Stimulated activated CD4-positive, alpha-beta T cell treated with anti-CD3 and anti-CD28 coated beads, TNF-alpha, amount 100 ng/mL, for 1 hour (primary cell): ENCODE data around the gene DHX57.
A peak's percentile ranks its signal among the peaks of the same experiment; 100 is the strongest.

Experiments used
- DNase-seq, 3 donors: peaks; one replicate each; pipeline ENCODE4 v3.0.0-alpha.2; 2020; ENCODE audit warnings: low read depth in 3 of 3, low spot score in 1 of 3

The DHX57 gene, protein sequence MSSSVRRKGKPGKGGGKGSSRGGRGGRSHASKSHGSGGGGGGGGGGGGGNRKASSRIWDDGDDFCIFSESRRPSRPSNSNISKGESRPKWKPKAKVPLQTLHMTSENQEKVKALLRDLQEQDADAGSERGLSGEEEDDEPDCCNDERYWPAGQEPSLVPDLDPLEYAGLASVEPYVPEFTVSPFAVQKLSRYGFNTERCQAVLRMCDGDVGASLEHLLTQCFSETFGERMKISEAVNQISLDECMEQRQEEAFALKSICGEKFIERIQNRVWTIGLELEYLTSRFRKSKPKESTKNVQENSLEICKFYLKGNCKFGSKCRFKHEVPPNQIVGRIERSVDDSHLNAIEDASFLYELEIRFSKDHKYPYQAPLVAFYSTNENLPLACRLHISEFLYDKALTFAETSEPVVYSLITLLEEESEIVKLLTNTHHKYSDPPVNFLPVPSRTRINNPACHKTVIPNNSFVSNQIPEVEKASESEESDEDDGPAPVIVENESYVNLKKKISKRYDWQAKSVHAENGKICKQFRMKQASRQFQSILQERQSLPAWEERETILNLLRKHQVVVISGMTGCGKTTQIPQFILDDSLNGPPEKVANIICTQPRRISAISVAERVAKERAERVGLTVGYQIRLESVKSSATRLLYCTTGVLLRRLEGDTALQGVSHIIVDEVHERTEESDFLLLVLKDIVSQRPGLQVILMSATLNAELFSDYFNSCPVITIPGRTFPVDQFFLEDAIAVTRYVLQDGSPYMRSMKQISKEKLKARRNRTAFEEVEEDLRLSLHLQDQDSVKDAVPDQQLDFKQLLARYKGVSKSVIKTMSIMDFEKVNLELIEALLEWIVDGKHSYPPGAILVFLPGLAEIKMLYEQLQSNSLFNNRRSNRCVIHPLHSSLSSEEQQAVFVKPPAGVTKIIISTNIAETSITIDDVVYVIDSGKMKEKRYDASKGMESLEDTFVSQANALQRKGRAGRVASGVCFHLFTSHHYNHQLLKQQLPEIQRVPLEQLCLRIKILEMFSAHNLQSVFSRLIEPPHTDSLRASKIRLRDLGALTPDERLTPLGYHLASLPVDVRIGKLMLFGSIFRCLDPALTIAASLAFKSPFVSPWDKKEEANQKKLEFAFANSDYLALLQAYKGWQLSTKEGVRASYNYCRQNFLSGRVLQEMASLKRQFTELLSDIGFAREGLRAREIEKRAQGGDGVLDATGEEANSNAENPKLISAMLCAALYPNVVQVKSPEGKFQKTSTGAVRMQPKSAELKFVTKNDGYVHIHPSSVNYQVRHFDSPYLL (N-terminal part only)

DNA sequence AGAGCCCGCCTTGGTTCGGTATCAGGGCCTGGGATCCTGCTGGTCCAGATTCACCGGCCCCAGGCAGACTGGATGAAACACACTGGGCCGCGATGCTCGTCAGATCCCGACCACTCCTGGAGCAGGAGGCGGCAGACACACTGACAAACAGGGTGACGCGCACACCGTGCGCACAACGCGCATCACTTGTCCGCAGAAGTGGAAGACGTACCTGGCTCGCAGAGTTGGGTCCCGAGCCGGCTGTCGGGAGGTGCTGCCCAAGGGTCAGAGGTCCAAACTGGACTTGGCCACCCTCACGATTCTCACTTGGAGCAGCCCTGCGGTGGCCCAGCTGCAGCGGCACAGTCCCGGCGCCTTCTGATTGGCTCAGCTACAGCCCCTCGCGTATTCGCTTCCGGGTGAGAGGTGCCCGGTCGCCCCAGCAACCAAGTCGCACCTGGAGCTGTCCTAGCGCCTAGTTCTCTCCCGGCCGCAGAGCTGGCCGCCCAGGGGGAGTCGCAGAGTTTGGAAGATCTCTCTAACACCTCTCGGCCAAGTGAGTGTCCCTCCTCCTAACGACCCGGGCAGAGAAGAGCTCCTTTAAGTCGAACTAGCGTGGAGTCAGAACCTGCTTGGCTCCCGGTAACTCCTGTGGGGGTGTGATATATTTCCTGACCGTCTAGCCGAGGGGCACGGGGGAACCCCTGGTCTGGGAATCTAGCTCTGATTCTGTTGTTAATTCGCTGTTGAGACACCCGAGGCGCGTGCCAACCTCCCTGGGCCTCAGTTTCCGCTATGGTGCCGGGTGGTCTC is at the start of gene DHX57, which contains the start of gene MORN2:
DHX57 (minus strand) TSS at position 359 of the 792 bp plus-strand sequence. CDS start 7,529 bp downstream, outside the sequence.
MORN2 (plus strand) TSS at position 401 of the 792 bp plus-strand sequence.
- DNase-seq: peak; percentile 40 to 62 (median 54)

DNA sequence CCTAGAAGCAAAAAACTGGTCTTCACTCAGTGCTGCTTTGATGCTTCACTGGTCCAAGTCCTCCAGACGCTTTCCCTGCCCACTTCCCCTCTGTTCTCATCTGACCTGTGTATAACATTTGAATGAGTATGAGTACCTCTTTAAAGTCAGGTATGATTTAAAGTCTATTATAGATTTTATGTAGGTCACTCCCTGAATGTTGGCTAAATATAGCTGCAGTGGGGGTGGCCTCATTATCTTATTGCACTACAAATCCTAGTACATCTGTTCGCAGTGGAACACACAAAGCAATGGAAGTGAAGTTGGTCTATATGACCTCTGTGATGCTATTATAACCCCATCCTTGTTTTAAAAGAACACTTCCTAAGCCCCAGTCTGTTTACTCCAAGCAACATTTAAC is 47.2 kb upstream of the DHX57 start:
- DNase-seq: no peak

DNA sequence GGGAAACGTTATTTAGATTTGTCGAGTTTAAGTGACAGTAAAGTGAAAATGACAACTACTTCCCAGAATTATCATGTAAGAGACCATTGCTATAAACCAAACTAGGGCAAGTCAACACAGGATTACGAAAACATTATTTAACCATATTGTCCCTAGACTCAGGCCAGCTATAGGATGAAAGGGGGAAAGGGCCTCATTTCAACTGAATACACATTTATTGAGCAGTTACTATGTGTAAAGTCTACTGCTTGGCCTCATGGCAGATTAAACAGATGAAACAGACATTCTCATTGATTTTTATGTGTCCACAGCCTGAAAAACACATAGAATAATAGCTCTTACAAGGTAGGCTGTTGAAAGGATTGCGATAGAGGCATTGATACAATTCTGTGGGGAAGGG is 46.7 kb upstream of the DHX57 start:
- DNase-seq: no peak

DNA sequence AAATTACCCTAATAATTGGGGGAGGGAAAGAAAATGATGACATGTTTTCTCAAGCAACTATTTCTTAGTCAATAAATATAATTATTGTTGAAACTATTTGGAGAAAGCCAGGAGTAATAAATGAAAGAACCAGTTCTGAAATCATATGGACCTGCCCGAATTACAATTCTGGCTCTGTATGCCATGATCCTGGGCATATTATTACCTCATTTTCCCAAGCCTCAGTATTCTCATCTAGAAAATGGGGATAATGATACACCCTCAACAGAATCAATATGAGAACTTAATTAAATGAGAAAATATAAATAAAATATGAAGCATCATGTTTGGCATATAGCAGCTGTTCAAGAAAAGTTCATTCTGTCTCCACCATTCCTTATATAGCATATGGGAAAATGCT is 36.9 kb upstream of the DHX57 start:
- no peak for DNase-seq

DNA sequence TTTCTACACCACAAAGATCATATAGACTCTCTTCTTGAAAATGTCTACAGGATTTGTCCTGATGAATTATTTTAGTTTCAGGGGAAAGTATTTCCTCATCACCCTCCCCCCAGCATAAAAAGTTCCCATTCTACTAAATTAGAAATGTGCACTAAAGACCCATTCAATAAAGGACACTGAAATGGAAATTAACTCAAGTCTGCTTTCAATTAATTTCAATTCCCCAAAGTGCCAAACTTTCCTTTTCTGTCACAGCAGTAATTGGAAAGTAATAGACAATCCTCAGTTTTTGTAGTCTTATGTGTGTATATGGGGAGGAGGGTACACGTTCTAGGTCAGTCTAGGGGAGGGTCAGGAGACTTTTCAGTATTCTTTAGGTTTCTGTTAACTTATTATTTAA is 35.5 kb upstream of the DHX57 start:
- no peak for DNase-seq

DNA sequence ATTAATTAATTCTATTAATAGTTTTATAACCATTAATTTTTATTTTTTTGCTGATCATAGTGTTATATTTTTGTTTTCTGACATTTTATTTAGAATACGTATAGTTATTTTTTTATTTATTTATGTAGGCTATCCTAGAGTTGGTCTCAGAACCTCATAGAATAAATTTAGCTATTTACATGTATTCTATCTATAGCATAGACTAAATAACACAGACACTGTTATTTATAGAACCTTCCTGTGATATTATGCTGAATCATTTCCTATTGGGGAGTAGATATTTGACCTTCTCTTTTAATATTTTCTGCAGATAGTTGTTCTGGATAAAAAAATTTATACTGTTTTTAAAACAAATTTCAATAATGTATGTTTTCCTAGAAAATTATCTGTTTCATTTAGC is 34.1 kb upstream of the DHX57 start:
- no peak for DNase-seq

DNA sequence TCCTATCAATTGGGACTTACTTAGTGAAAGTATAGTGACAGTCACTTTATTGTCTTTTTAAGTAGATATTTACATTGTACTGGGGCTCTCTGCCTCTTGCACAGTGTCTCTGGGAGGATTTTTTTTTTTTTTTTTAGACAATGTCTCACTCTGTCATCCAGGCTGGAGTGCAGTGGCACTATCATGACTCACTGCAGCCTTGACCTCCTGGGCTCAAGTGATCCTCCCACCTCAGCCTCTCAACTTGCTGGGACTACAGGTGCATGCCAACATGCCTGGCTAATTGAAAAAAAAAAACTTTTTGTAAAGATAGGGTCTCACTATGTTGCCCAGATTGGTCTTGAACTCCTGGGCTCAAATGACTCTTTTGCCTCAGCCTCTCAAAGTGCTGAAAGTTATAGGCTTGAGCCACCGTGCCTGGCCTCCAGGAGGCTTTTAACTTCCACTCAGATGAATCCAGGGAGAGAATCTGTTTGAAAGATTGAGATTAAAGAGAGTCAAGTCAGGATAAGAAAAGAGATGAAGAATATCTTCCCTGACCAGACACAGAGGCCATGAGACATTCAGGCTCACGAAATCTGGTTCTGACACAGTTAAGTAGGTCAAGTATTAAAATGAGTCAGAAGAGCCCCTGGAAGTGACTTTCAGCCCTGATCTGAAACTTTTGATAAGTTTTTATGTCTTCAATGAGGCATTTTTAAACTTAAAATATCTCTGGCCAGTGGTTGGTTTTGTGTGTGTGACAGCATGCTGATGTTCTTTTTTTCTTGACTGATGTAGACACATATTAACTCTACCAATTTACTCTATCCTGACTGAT is 32.2 kb upstream of the DHX57 start:
- DNase-seq: no peak

DNA sequence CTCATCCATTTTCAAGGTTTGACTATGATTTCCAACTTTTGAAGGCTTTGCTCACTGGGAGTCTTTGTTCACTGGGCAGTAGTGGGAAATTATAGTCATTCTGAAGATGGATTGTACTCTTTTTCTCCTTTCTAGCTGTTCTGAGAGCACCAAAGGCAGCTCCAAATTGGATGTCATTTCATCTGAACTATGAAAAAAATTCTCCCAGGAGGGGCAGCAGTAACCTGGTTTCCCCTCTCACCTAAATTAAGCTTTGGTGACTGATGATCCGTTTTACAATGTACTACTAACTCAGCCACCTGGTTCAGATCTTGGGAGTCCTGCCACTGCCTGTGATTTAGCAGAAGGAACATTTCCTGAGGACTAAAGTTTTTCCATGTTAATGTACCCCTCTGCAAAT is 31.5 kb upstream of the DHX57 start:
- DNase-seq: no peak

DNA sequence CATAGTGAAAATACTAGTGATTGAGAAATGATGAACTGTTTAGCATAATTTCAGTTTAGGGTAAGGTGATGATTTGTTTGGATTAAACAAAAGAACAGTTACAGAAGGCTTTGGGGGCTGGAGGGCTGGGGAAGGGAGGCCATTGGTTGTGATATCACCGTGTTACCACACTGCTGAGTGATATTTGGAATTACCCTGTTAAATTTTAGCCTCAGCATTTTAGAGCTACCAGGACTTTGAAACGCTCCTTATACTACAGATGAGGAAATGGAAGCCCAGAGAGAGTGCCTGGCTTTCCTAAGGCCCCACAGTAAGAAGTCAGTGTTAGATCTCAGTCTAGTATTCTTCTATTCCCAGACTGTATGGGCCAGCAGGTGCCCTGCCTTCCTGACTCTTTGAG is 29.5 kb upstream of the DHX57 start:
- no peak for DNase-seq

DNA sequence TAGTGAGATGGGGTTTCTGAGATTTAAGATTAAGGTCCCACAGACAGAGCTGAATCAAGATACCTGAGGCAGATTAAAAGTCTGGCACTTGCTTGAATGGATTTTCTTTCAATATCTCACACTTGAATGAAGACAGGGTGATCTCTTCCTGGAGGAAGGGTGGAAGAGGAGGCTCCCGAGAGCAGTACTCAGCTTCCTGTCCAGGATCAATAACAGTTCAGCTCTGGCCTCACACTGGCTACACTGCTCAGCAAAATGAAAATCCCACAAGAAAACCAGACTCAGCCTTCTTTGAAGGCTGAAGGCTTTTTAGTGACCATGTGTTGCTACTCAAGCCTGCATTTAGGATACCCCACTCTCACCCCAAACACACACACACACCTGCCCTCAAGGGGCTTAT is 25.0 kb upstream of the DHX57 start:
- DNase-seq: no peak

DNA sequence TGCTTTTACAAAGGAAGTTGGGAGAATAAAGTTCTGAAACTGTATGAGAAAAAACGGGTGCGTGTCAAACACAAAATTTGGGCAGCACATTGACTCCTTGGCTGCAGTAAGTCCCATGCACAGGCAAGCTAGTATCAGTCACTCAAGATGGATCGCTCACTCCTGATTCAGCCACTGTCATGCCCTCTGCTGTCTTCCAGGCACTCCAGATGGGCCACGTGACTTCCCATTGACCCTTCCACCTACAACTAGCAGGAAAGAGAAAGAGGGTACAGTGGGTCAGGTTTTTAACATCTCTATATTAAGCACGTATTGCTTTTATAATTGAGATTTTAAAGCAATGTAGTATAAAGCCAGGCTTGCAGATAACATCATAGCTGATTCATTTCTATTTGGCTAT is 22.5 kb upstream of the DHX57 start:
- DNase-seq: no peak

DNA sequence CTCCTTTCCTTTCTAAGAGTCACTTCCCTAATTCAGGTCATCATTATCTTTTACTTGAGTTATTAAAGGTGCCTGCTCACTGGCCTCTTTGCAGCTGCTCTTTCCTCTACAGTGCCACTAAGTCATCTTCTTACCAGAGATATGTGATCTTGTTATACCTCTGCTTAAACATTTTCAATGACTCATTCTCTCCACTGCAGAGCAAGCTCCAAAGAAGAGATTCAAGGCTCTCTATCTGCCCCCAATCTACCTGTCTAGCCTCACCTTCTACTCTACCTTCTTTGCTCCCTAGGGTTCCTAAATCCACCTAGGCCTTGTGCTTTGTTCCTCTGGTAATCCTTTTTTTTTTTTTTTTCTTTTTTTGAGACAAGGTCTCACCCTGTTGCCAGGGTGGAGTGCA is 17.1 kb upstream of the DHX57 start:
- DNase-seq: no peak

DNA sequence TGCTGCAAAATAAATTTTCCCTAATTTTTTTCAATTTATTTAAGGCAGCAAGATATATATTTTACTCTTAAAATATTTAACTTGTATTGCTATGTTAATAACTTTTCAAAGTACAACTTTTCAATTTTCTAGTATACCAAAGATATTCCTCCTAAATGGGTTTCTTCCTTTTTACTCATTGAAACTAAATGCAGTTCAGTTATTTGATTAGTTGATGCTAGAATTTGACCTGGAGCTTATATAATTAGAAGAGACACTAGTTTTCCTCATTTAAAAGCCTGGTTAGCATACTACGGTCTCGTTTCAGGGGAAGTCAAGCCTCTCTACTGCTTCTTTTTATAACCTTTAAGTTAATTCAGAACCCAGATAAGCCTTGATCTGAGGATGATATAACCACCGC is 13.8 kb upstream of the DHX57 start, which contains the start of gene ARHGEF33:
ARHGEF33 (plus strand) TSS at position 301 of the 400 bp plus-strand sequence. CDS start 29,573 bp downstream, outside the sequence.
- DNase-seq: no peak

DNA sequence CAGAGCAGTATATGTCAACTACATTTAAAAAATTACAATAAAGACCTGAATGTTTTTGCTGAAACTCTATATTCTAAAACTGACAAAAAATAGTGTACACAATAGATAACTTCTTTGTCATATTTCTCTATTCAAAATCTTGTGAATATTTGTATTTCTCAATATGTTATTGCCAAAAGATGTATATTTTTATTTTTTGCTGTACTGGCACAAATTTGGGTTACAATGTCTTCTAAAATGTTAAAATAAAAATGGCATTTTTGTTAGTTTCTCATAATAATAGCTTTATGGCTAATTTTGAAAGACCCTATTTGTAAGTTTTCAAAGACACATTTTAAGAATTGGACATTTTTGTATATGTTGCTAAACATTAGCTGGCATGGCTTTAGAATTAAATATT is 13.3 kb upstream of the DHX57 start:
- no peak for DNase-seq

DNA sequence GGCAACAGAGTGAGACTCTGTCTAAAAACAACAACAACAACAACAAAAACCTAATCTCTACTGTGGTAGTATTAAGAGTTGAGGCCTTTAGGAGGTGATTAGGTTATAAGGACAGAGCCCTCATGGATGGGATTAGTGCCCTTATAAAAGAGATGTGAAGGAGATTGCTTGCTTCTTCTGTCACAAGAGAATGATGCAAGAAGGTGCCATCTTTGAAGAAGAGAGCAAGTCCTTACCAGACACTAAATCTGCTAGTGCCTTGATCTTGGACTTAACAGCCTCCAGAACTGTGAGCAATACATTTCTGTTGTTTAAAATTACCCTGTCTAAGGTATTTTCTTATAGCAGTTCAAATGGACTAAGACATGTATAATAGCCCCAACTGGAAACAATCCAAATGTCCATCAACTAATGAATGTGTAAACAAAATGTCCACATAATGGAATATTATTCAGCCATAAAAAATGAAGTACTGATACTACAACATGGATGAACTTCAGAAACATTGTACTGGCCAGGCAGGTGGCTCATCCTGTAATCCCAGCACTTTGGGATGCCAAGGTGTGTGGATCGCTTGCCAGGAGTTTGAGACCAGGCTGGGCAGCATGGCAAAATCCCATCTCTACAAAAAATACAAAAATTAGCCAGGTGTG is 12.3 kb upstream of the DHX57 start:
- no peak for DNase-seq

DNA sequence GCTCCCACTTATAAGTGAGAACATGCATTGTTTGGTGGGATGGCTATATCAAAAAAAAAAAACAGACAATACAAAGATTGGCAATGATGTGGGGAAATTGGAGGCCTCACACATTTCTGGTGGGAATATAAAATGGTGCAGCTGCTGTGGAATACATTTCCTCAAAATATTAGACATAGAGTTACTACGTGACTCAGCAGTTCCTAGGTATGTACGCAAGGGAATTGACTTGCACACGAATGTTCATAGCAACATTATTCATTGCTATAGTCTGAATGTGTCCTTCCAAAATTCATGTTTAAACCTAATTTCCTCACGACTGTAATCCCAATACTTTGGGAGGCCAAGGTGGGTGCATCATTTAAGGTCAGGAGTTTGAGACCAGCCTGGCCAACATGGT is 11.6 kb upstream of the DHX57 start:
- no peak for DNase-seq

DNA sequence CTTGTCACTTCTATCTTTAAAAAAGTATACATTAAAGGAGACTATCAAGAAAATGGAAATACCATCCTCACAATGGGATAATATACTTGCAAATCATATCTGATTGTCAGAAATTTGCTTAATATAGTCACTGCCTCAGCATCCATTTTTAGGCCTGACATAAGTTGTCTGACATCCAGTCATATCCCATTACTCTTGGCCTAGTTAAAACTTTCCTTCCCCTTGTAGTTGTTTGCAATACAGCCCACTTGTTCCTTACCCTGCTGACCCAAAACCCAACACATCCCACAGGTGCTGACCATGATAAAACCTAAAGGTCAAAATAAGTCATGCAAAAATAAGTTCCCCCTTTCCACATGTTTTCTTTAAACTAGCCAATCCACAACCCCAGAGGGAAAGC is 10.3 kb upstream of the DHX57 start:
- no peak for DNase-seq

DNA sequence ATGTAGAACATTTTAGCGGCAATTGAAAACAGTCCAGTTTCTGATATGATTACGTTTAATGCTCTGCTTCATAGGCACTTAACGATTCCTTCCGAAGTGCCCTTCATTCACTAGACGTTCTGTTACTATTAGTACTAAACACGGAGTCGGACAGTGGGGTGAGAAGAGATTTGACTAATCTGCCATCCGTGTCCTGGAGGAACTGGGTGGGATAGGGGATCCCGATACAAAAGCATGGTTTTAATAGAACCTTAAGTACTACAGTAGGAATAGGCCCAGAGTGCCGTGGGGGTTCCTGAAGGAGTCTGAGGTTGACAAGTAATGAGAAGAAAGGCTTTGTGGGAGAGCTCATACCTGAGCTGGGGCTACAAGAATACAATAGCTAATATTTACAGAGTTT is 673 bp upstream of the DHX57 start:
- no peak for DNase-seq

DNA sequence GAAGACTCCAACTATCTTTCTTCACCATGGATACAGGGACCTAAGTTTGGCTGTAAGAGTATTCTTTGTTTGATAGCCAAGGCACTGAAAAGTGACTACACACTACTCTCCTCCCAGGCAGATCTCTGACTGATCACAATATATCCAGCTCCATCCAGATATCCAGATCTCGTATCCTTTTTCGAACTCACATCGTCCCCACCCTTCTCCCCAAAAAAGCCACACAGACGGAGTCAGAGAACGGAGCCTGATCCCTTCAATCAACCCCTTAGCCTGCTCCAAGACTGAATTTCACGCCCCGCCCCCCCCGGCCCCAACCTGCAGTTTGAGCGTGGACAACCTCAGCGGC is 533 bp downstream of the DHX57 start:
- no peak for DNase-seq
